Panc1 (cell line): Measurements from ENCODE around the gene ZFP30. TPM values are rescaled to one million over a fixed set of nuclear protein-coding genes. Genes with fewer than 3 reads are reported as not detected.

ENCODE experiments used
- ATAC-seq: fragments of 200-7000 bp; cut with Tn5 transposase; 2 replicates; pipeline ENCODE4 v1.9.1; 2020; ENCODE audit warnings: mild to moderate bottlenecking, moderate library complexity
- BruUV-seq: library from RNA; stranded (reverse); fragments of 400-500 nt; replicated peaks from 2 replicates; lab custom pipeline; 2021; lab: Mats Ljungman, UMichigan
- CTCF ChIA-PET: fragments of 300-600 bp; sonication (Branson Sonifier 250); formaldehyde crosslinking; loops from one replicate; lab custom pipeline; 2022; ENCODE audit warnings: antibody characterized with exemption; lab: Charles Lee
- POLR2A ChIA-PET: fragments of 300-600 bp; sonication (Branson Sonifier 250); formaldehyde crosslinking; loops from one replicate; lab custom pipeline; 2022; ENCODE audit warnings: antibody characterized with exemption; lab: Charles Lee
- DNase-seq: peaks from one replicate; pipeline ENCODE4 v3.0.0-alpha.2; 2010; ENCODE audit warnings: low read depth, low spot score
- H3K27ac ChIP-seq: 2 replicates; pipeline ENCODE4 v1.5.1; 2011; ENCODE audit warnings: mild to moderate bottlenecking, low read length, inconsistent platforms
- H3K27me3 ChIP-seq: fragments of 200-500 bp; sonication (Bioruptor generic); 2 replicates; pipeline ENCODE4 v1.6.0; 2014; ENCODE audit warnings: low read length, inconsistent platforms; ENCODE audit not compliant: control insufficient read depth, insufficient read depth
- H3K36me3 ChIP-seq: fragments of 200-500 bp; sonication (Bioruptor generic); 2 replicates; pipeline ENCODE4 v1.5.1; 2014; ENCODE audit warnings: inconsistent platforms, mild to moderate bottlenecking, low read length, moderate library complexity; ENCODE audit not compliant: control insufficient read depth, insufficient read depth
- H3K4me1 ChIP-seq: 2 replicates; pipeline ENCODE4 v1.5.1; 2011; ENCODE audit warnings: inconsistent platforms, mild to moderate bottlenecking, low read length, moderate library complexity; ENCODE audit not compliant: control insufficient read depth, insufficient read depth
- H3K4me3 ChIP-seq, 2 experiments: 2 replicates each; pipeline ENCODE4 v1.5.1; 2011 to 2012; ENCODE audit warnings: low read depth in 2 of 2, low read length in 2 of 2, mild to moderate bottlenecking in 2 of 2, inconsistent platforms in 1 of 2, moderate library complexity in 1 of 2
- H3K9me3 ChIP-seq: fragments of 200-500 bp; sonication (Bioruptor generic); 2 replicates; pipeline ENCODE4 v1.5.1; 2014; ENCODE audit warnings: low read depth, mild to moderate bottlenecking, inconsistent platforms, low read length, moderate library complexity; ENCODE audit not compliant: control insufficient read depth, insufficient read depth
- CTCF ChIP-seq: fragments of 450-650 bp; IDR thresholded peaks from 2 replicates; pipeline ENCODE4 v1.5.1; 2017; ENCODE audit warnings: mild to moderate bottlenecking
- POLR2AphosphoS5 ChIP-seq: IDR thresholded peaks from 2 replicates; pipeline ENCODE4 v1.6.1; 2012; ENCODE audit warnings: mild to moderate bottlenecking, low read depth, low read length, moderate library complexity
- REST ChIP-seq, 2 experiments: IDR thresholded peaks; 2 replicates each; pipeline ENCODE4 v1.6.1; 2011 to 2012; ENCODE audit warnings: low read depth in 2 of 2, control low read depth in 1 of 2, low read length in 1 of 2, mild to moderate bottlenecking in 1 of 2, moderate library complexity in 1 of 2; ENCODE audit not compliant: insufficient read depth in 1 of 2
- SIN3A ChIP-seq: IDR thresholded peaks from 2 replicates; pipeline ENCODE4 v1.6.1; 2012; ENCODE audit warnings: low read depth, mild to moderate bottlenecking, low read length, moderate library complexity, borderline replicate concordance; ENCODE audit not compliant: insufficient read depth
- TCF7L2 ChIP-seq: IDR thresholded peaks from 2 replicates; pipeline ENCODE4 v1.6.1; 2011; ENCODE audit warnings: mild to moderate bottlenecking, low read depth, low read length, inconsistent platforms
- in situ Hi-C: cut with HindIII; loops from 2 replicates; pipeline ENCODE4 v1.10.0; 2016; ENCODE audit warnings: low sequenced_read_pairs, low pct_unique_long_range_greater_than_20kb
- intact Hi-C: fragments of 100-400 bp; cut with micrococcal nuclease; formaldehyde crosslinking; loops from one replicate; pipeline ENCODE4 v1.10.0; 2022; ENCODE audit not compliant: unreplicated experiment
- total RNA-seq: library from RNA; stranded (reverse); gene quantifications from one replicate; pipeline ENCODE4 v1.2.1, GENCODE V29; 2021; ENCODE audit not compliant: unreplicated experiment

ZFP30 gene
- total RNA-seq, 1 experiment from 2014 or later: 22.0 TPM

- Histone ChIP-seq H3K27me3 (no peaks in the 10 kb centered on the region), H3K4me3 (peak within 1 kb of the TSS; percentile 78 to 96), H3K36me3 (no peaks in the 10 kb centered on the region), H3K4me1 (no peaks in the 10 kb centered on the region), H3K27ac (peak within 1 kb of the TSS; percentile 81), H3K9me3 (peaks cover 14% of the 10 kb centered on the region; the same call in 1 of the 2 replicates)
- ChIA-PET POLR2A (no interaction called here), CTCF (interaction anchor here (0.6 kb wide), 1 partner anchor 251 kb away, joined by 7 read pairs; no protein-coding TSS in a partner anchor)
- intact Hi-C loops: loop anchor here (1.0 kb wide), 1 partner anchor 31 kb away; no protein-coding TSS in a partner anchor
- BruUV-seq: no TSS peak
- TF ChIP-seq REST (IDR thresholded peaks at IDR 0.05; ENCODE audit: insufficient read depth in 1 of 2, low read depth in 2 of 2, low read length in 1 of 2): no peak
- TF ChIP-seq TCF7L2: peak; percentile 89
- no peak for TF ChIP-seq CTCF
- TF ChIP-seq SIN3A: 0 out of 2 replicates have a peak, but pooled peaks have one; percentile 24
- TF ChIP-seq POLR2AphosphoS5: peak; percentile 84
- in situ Hi-C loops: no loop called here
- ATAC-seq (peak; percentile 99), DNase-seq (peak; percentile 85)
Measured at GRCh38 chr19:37594304-37594981, 60.8 kb downstream of the ZFP30 start, which contains the start of the genes ZNF540 and ZNF571. ZNF540 (plus strand) TSS chr19:37594876; CDS start chr19:37598448, 3,572 bp downstream. ZNF571 (minus strand) TSS chr19:37594792; CDS start chr19:37586676, 8,116 bp downstream.

- ChIA-PET CTCF (interaction anchor here (0.6 kb wide), 1 partner anchor 251 kb away, joined by 7 read pairs; no protein-coding TSS in a partner anchor), POLR2A (no interaction called here)
- H3K27me3 ChIP-seq: no peaks in the 10 kb centered on the region
- in situ Hi-C loops (no loop called here), intact Hi-C loops (loop anchor here (1.0 kb wide), 1 partner anchor 31 kb away; no protein-coding TSS in a partner anchor)
- H3K4me1 ChIP-seq: no peaks in the 10 kb centered on the region
- no peak for DNase-seq
- no peak for ATAC-seq
- TF ChIP-seq POLR2AphosphoS5: no peak
- TF ChIP-seq REST (IDR thresholded peaks at IDR 0.05; ENCODE audit: insufficient read depth in 1 of 2, low read depth in 2 of 2, low read length in 1 of 2): no peak
- TF ChIP-seq TCF7L2: no peak
- no peak for TF ChIP-seq CTCF
- TF ChIP-seq SIN3A: no peak
- H3K27ac ChIP-seq: peak overlapping the region; percentile 81
- H3K4me3 ChIP-seq: peak overlapping the region; percentile 78 to 96
- peaks cover 19% of the 10 kb centered on the region; the same call in 1 of the 2 replicates for H3K9me3 ChIP-seq
- H3K36me3 ChIP-seq: no peaks in the 10 kb centered on the region
- TSS peak; percentile 72 for BruUV-seq
Measured at GRCh38 chr19:37593996-37594303, 61.3 kb downstream of the ZFP30 start.
